Measurements from ENCODE around the gene TNFRSF12A. TPM values are rescaled to one million over a fixed set of nuclear protein-coding genes. Genes with fewer than 3 reads are reported as not detected.

Gene TNFRSF12A
- total and polyA plus RNA-seq, 9 of the 15 experiments (the other 6 are each of a cell fraction or from before 2014, with no cell fraction given) = 0.41 to 61.8 (median 26.5) TPM

DNA sequence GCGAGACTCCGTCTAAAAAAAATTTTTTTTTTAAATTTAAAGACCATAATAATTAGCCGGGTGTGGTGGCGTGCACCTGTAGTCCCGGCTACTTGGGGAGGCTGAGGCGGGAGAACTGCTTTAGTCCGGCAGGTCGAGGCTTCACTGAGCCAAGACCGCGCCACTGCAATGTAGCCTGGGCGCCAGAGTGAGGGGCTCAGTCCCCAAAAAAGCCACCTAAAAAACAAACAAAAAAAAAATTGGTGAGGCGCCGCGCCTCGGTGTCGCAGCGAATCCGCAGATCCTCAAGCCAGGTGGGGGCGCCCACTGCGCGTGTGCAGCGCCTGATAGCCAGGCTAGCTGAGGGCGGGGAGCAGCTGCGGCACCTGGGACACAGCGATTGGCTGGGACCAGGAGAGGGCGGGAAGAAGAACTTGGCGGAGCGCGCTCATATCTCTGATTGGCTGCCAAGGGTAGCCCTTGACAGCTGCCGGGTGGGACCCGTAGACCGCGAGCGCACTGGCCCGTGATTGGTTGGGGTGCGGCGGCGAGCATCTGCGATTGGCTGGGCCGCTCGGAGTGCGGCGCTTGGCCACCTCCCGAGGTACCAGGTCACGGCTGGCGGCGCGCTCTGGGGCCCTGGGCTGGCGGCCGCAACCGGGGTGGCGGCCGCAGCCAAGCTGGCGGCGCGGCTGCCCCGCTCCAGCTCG, 16.4 kb upstream of the TNFRSF12A start (continued):
- TF ChIP-seq ZNF311 (CRISPR knock-in tag; IDR thresholded peaks at IDR 0.05) = no peak
- no peak for TF ChIP-seq SAFB (IDR thresholded peaks at IDR 0.05; ENCODE audit: borderline replicate concordance, low read depth, low read length)
- TF ChIP-seq PML (IDR thresholded peaks at IDR 0.05; ENCODE audit: low read length) = no peak
- TF ChIP-seq, protein P1, sequence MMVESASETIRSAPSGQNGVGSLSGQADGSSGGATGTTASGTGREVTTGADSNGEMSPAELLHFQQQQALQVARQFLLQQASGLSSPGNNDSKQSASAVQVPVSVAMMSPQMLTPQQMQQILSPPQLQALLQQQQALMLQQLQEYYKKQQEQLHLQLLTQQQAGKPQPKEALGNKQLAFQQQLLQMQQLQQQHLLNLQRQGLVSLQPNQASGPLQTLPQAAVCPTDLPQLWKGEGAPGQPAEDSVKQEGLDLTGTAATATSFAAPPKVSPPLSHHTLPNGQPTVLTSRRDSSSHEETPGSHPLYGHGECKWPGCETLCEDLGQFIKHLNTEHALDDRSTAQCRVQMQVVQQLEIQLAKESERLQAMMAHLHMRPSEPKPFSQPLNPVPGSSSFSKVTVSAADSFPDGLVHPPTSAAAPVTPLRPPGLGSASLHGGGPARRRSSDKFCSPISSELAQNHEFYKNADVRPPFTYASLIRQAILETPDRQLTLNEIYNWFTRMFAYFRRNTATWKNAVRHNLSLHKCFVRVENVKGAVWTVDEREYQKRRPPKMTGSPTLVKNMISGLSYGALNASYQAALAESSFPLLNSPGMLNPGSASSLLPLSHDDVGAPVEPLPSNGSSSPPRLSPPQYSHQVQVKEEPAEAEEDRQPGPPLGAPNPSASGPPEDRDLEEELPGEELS (CRISPR knock-in tag; IDR thresholded peaks at IDR 0.05; ENCODE audit: borderline replicate concordance) = no peak
- no peak for TF ChIP-seq CHCHD3 (CRISPR knock-in tag; IDR thresholded peaks at IDR 0.05)
- no peak for TF ChIP-seq ZFP36 (IDR thresholded peaks at IDR 0.05; ENCODE audit: low read depth, low read length, partially characterized antibody)
- no peak for TF ChIP-seq FIP1L1 (IDR thresholded peaks at IDR 0.05; ENCODE audit: low read depth, low read length, poor library complexity, severe bottlenecking)
- TF ChIP-seq POLR3G (IDR thresholded peaks at IDR 0.05; ENCODE audit: extremely low read depth, insufficient read length, insufficient replicate concordance) = no peak
- TF ChIP-seq, protein P2, sequence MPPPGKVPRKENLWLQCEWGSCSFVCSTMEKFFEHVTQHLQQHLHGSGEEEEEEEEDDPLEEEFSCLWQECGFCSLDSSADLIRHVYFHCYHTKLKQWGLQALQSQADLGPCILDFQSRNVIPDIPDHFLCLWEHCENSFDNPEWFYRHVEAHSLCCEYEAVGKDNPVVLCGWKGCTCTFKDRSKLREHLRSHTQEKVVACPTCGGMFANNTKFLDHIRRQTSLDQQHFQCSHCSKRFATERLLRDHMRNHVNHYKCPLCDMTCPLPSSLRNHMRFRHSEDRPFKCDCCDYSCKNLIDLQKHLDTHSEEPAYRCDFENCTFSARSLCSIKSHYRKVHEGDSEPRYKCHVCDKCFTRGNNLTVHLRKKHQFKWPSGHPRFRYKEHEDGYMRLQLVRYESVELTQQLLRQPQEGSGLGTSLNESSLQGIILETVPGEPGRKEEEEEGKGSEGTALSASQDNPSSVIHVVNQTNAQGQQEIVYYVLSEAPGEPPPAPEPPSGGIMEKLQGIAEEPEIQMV (tag; conservative IDR thresholded peaks at IDR 0.05; ENCODE audit: low read depth) = no peak
- TF ChIP-seq, protein P3, sequence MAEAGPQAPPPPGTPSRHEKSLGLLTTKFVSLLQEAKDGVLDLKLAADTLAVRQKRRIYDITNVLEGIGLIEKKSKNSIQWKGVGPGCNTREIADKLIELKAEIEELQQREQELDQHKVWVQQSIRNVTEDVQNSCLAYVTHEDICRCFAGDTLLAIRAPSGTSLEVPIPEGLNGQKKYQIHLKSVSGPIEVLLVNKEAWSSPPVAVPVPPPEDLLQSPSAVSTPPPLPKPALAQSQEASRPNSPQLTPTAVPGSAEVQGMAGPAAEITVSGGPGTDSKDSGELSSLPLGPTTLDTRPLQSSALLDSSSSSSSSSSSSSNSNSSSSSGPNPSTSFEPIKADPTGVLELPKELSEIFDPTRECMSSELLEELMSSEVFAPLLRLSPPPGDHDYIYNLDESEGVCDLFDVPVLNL (CRISPR knock-in tag; IDR thresholded peaks at IDR 0.05; ENCODE audit: low read depth) = peak; percentile 20; the same call in 1 of the 2 replicates
- TF ChIP-seq NBN (IDR thresholded peaks at IDR 0.05; ENCODE audit: low read depth) = peak; percentile 74
- TF ChIP-seq ATF1 (CRISPR knock-in tag; IDR thresholded peaks at IDR 0.05) = no peak
- TF ChIP-seq ATF1 (tag; IDR thresholded peaks at IDR 0.05) = peak; percentile 83
- TF ChIP-seq ZBTB7A (IDR thresholded peaks at IDR 0.05; ENCODE audit: borderline replicate concordance, control insufficient read depth, low read depth, low read length) = peak; percentile 39; the same call in 1 of the 2 replicates
- no peak for TF ChIP-seq ZFPM2 (CRISPR knock-in tag; IDR thresholded peaks at IDR 0.05)
- no peak for TF ChIP-seq ZNF134 (CRISPR knock-in tag; conservative IDR thresholded peaks at IDR 0.05)
- TF ChIP-seq BRCA1 (IDR thresholded peaks at IDR 0.05) = no peak
- no peak for TF ChIP-seq BRCA1 (CRISPR knock-in tag; IDR thresholded peaks at IDR 0.05)
- no peak for TF ChIP-seq PRMT5 (CRISPR knock-in tag; IDR thresholded peaks at IDR 0.05)
- peak; percentile 100 for TF ChIP-seq RBM25 (IDR thresholded peaks at IDR 0.05; ENCODE audit: low read depth, low read length, severe bottlenecking)
- TF ChIP-seq, protein P4, sequence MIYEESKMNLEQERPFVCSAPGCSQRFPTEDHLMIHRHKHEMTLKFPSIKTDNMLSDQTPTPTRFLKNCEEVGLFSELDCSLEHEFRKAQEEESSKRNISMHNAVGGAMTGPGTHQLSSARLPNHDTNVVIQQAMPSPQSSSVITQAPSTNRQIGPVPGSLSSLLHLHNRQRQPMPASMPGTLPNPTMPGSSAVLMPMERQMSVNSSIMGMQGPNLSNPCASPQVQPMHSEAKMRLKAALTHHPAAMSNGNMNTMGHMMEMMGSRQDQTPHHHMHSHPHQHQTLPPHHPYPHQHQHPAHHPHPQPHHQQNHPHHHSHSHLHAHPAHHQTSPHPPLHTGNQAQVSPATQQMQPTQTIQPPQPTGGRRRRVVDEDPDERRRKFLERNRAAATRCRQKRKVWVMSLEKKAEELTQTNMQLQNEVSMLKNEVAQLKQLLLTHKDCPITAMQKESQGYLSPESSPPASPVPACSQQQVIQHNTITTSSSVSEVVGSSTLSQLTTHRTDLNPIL (CRISPR knock-in tag; IDR thresholded peaks at IDR 0.05) = no peak
- TF ChIP-seq NFE2 (IDR thresholded peaks at IDR 0.05; ENCODE audit: low read depth) = no peak
- TF ChIP-seq NCOA2 (IDR thresholded peaks at IDR 0.05; ENCODE audit: partially characterized antibody in 2 of 2) = no peak
- TF ChIP-seq NEUROD1 (IDR thresholded peaks at IDR 0.05; ENCODE audit: borderline replicate concordance, low read depth, low read length, partially characterized antibody) = peak; percentile 95

Data from K562 (cell line).